Liver (tissue), 9 donors: ENCODE data around the gene MAGEB10. TPM values are rescaled to one million over a fixed set of nuclear protein-coding genes. Genes with fewer than 3 reads are reported as not detected.

Experiments used
- DNase-seq: peaks from one replicate; pipeline ENCODE4 v3.0.0-alpha.2; 2017; ENCODE audit warnings: low spot score
- H3K27ac ChIP-seq, 2 donors: one replicate each; pipeline ENCODE4 v1.7.0; 2013; ENCODE audit warnings: inconsistent platforms in 2 of 2, low read length in 2 of 2, control low read depth in 1 of 2, low read depth in 1 of 2, mild to moderate bottlenecking in 1 of 2
- H3K27me3 ChIP-seq, 4 donors: one replicate each; pipeline versions ENCODE4 v1.6.1 to v1.7.0; 2013; ENCODE audit warnings: low read length in 3 of 4, inconsistent platforms in 1 of 4, mild to moderate bottlenecking in 1 of 4, moderate library complexity in 1 of 4; ENCODE audit not compliant: control insufficient read depth in 4 of 4, insufficient read depth in 4 of 4
- H3K36me3 ChIP-seq, 4 donors: one replicate each; pipeline versions ENCODE4 v1.6.1 to v1.7.0; 2013; ENCODE audit warnings: low read length in 3 of 4, mild to moderate bottlenecking in 3 of 4, low read depth in 1 of 4, moderate library complexity in 1 of 4; ENCODE audit not compliant: control insufficient read depth in 4 of 4, insufficient read depth in 3 of 4
- H3K4me1 ChIP-seq, 4 donors: one replicate each; pipeline versions ENCODE4 v1.6.1 to v1.7.0; 2013; ENCODE audit warnings: low read length in 3 of 4, mild to moderate bottlenecking in 3 of 4, moderate library complexity in 1 of 4; ENCODE audit not compliant: control insufficient read depth in 4 of 4, insufficient read depth in 4 of 4
- H3K4me3 ChIP-seq, 3 donors: one replicate each; pipeline versions ENCODE4 v1.6.1 to v1.7.0; 2013; ENCODE audit warnings: low read length in 3 of 3, control low read depth in 1 of 3, low read depth in 1 of 3, mild to moderate bottlenecking in 1 of 3
- H3K9ac ChIP-seq, 2 donors: one replicate each; pipeline ENCODE4 v1.7.0; 2013; ENCODE audit warnings: low read length in 2 of 2, mild to moderate bottlenecking in 2 of 2, moderate library complexity in 2 of 2, control low read depth in 1 of 2, low read depth in 1 of 2
- H3K9me3 ChIP-seq, 4 donors: one replicate each; pipeline versions ENCODE4 v1.6.1 to v1.7.0; 2013; ENCODE audit warnings: low read length in 3 of 4; ENCODE audit not compliant: control insufficient read depth in 4 of 4
- EGR1 ChIP-seq, 2 donors: IDR thresholded peaks; 2 replicates each; pipeline ENCODE4 v1.6.1; 2016 to 2018; ENCODE audit warnings: antibody characterized with exemption in 2 of 2, low read depth in 2 of 2
- FOXA1 ChIP-seq: IDR thresholded peaks from 2 replicates; pipeline ENCODE4 v1.6.1; 2016; ENCODE audit warnings: antibody characterized with exemption
- FOXA2 ChIP-seq: IDR thresholded peaks from 2 replicates; pipeline ENCODE4 v1.6.1; 2016; ENCODE audit warnings: antibody characterized with exemption
- GABPA ChIP-seq, 2 donors: IDR thresholded peaks in 1 of 2; conservative IDR thresholded peaks in 1 of 2; 2 replicates each; pipeline ENCODE4 v1.6.1; 2016; ENCODE audit warnings: antibody characterized with exemption in 2 of 2, mild to moderate bottlenecking in 1 of 2, moderate library complexity in 1 of 2
- HNF4A ChIP-seq, 2 donors: conservative IDR thresholded peaks; 2 replicates each; pipeline ENCODE4 v1.6.1; 2016; ENCODE audit warnings: antibody characterized with exemption in 2 of 2, mild to moderate bottlenecking in 2 of 2
- HNF4G ChIP-seq: IDR thresholded peaks from 2 replicates; pipeline ENCODE4 v1.6.1; 2016; ENCODE audit warnings: antibody characterized with exemption
- JUND ChIP-seq, 2 donors: IDR thresholded peaks; 2 replicates each; pipeline ENCODE4 v1.6.1; 2016; ENCODE audit warnings: antibody characterized with exemption in 2 of 2
- NR2F2 ChIP-seq: IDR thresholded peaks from 2 replicates; pipeline ENCODE4 v1.6.1; 2016; ENCODE audit warnings: antibody characterized with exemption
- RAD21 ChIP-seq, 2 donors: IDR thresholded peaks; 2 replicates each; pipeline ENCODE4 v1.6.1; 2016; ENCODE audit warnings: antibody characterized with exemption in 2 of 2, mild to moderate bottlenecking in 2 of 2
- RXRA ChIP-seq, 2 donors: IDR thresholded peaks; 2 replicates each; pipeline ENCODE4 v1.6.1; 2017 to 2018; ENCODE audit warnings: antibody characterized with exemption in 2 of 2, mild to moderate bottlenecking in 1 of 2
- SP1 ChIP-seq: IDR thresholded peaks from 2 replicates; pipeline ENCODE4 v1.6.1; 2018; ENCODE audit warnings: antibody characterized with exemption, mild to moderate bottlenecking
- TAF1 ChIP-seq: conservative IDR thresholded peaks from 2 replicates; pipeline ENCODE4 v1.6.1; 2016; ENCODE audit warnings: antibody characterized with exemption, mild to moderate bottlenecking
- YY1 ChIP-seq: IDR thresholded peaks from 2 replicates; pipeline ENCODE4 v1.6.1; 2016; ENCODE audit warnings: antibody characterized with exemption, mild to moderate bottlenecking
- WGBS: extraction: QIAGEN DNeasy Blood & Tissue Kit; methylation state at CpG from one replicate; pipeline ENCODE4 v1.1.7; 2013; 5-methylcytosine and 5-hydroxymethylcytosine counted together
- polyA plus RNA-seq, 2 donors: library from polyadenylated mRNA; stranded (reverse) in 1 of 2; unstranded in 1 of 2; fragments of 200-250 nt in 1 of 2; fragments of >200 nt in 1 of 2; fragmentation: Nextera tagmentation in 1 of 2; extraction: Ambion mirVana in 1 of 2; gene quantifications; one replicate each; pipeline versions ENCODE4 v1.2.1 to v1.2.3, GENCODE V29; 2013 to 2015
- total RNA-seq, 2 donors: library from RNA; depleted of rRNA; stranded (reverse); fragments of >200 nt; gene quantifications; one replicate each; pipeline ENCODE4 v1.2.3, GENCODE V29; 2014
- TF ChIP-seq, protein P1 (sequence below): IDR thresholded peaks from 2 replicates; pipeline ENCODE4 v1.6.1; 2016; ENCODE audit warnings: antibody characterized with exemption, mild to moderate bottlenecking
- TF ChIP-seq, protein P2 (sequence below): IDR thresholded peaks from 2 replicates; pipeline ENCODE4 v1.6.1; 2016; ENCODE audit warnings: antibody characterized with exemption
- TF ChIP-seq, protein P3 (sequence below): IDR thresholded peaks from 2 replicates; pipeline ENCODE4 v1.6.1; 2016; ENCODE audit warnings: antibody characterized with exemption
- TF ChIP-seq, protein P4 (sequence below): IDR thresholded peaks from 2 replicates; pipeline ENCODE4 v1.6.1; 2016; ENCODE audit warnings: antibody characterized with exemption
- TF ChIP-seq, protein P5 (sequence below): fragments of 150-350 bp; IDR thresholded peaks from 2 replicates; pipeline ENCODE4 v1.5.1; 2017; ENCODE audit warnings: improper control_type of control experiment, low read depth, low read length; ENCODE audit not compliant: missing input control
- donor health status: healthy.
- donor health status: healthy.
- donor health status: healthy.
- donor health status: healthy.
- donor health status: healthy.

Gene MAGEB10
- total and polyA plus RNA-seq, 4 donors, result not detected

DNA sequence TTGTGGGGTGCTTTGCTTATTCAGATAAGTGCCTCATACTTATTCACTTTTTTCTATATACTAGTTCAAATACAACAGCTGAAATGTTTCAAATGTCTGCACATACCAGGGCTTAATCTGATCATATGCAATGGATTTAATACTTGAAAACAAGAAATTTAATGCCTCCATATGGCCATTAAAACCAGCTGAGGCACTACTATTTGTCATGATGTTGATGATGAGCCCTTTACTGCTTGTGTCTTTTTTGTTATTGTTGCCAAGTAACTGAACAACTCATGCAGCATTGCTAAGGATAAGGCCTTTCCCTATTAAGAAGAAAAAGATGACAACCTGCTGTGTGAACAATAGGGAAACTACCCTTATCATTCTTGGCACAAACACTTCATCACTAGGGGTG is 52.5 kb downstream of the MAGEB10 start (continued):
- TF ChIP-seq, protein P1, sequence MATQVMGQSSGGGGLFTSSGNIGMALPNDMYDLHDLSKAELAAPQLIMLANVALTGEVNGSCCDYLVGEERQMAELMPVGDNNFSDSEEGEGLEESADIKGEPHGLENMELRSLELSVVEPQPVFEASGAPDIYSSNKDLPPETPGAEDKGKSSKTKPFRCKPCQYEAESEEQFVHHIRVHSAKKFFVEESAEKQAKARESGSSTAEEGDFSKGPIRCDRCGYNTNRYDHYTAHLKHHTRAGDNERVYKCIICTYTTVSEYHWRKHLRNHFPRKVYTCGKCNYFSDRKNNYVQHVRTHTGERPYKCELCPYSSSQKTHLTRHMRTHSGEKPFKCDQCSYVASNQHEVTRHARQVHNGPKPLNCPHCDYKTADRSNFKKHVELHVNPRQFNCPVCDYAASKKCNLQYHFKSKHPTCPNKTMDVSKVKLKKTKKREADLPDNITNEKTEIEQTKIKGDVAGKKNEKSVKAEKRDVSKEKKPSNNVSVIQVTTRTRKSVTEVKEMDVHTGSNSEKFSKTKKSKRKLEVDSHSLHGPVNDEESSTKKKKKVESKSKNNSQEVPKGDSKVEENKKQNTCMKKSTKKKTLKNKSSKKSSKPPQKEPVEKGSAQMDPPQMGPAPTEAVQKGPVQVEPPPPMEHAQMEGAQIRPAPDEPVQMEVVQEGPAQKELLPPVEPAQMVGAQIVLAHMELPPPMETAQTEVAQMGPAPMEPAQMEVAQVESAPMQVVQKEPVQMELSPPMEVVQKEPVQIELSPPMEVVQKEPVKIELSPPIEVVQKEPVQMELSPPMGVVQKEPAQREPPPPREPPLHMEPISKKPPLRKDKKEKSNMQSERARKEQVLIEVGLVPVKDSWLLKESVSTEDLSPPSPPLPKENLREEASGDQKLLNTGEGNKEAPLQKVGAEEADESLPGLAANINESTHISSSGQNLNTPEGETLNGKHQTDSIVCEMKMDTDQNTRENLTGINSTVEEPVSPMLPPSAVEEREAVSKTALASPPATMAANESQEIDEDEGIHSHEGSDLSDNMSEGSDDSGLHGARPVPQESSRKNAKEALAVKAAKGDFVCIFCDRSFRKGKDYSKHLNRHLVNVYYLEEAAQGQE, result no peak
- TF ChIP-seq, protein P2, sequence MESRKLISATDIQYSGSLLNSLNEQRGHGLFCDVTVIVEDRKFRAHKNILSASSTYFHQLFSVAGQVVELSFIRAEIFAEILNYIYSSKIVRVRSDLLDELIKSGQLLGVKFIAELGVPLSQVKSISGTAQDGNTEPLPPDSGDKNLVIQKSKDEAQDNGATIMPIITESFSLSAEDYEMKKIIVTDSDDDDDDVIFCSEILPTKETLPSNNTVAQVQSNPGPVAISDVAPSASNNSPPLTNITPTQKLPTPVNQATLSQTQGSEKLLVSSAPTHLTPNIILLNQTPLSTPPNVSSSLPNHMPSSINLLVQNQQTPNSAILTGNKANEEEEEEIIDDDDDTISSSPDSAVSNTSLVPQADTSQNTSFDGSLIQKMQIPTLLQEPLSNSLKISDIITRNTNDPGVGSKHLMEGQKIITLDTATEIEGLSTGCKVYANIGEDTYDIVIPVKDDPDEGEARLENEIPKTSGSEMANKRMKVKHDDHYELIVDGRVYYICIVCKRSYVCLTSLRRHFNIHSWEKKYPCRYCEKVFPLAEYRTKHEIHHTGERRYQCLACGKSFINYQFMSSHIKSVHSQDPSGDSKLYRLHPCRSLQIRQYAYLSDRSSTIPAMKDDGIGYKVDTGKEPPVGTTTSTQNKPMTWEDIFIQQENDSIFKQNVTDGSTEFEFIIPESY, result no peak

DNA sequence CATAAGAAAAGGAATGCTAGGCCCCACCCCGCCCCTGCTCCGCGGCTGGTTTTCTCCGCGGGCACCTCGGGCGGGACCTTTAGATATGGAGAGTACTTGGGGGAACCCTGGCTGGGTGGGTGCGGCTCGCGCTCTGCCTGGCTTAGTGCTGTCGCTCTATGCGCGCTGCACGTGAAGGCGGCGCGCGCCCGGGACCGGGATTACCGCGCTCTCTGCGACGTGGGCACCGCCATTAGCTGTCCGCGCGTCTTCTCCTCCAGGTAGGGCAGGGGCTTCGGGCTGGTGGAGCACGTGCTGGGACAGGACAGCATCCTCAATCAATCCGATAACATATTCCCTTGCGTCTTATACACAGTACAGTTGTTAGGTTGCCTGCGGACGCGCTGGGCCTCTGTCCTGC is 56.0 kb downstream of the MAGEB10 start:
- no peak for DNase-seq
- Histone ChIP-seq H3K36me3 (no peaks in the 10 kb centered on the region), H3K27ac (no peak overlapping the region), H3K4me1 (no peaks in the 10 kb centered on the region), H3K9ac (no peak overlapping the region), H3K9me3 (no peaks in the 10 kb centered on the region), H3K4me3 (no peak overlapping the region), H3K27me3 (no peaks in the 10 kb centered on the region)
- 25% methylated on average over 35 of the region's 35 CpGs for WGBS
- TF ChIP-seq FOXA2, result no peak
- TF ChIP-seq FOXA1, result no peak
- TF ChIP-seq SP1, result no peak
- TF ChIP-seq NR2F2, result no peak
- TF ChIP-seq GABPA (IDR thresholded peaks at IDR 0.05 in 1 of 2, conservative IDR thresholded peaks at IDR 0.05 in 1 of 2), result no peak
- TF ChIP-seq RAD21 (IDR thresholded peaks at IDR 0.05), result no peak
- TF ChIP-seq YY1, result no peak
- TF ChIP-seq RXRA (IDR thresholded peaks at IDR 0.05), result no peak
- TF ChIP-seq, protein P2, result no peak
- no peak for TF ChIP-seq JUND (IDR thresholded peaks at IDR 0.05)
- no peak for TF ChIP-seq TAF1
- no peak for TF ChIP-seq HNF4A (conservative IDR thresholded peaks at IDR 0.05)
- TF ChIP-seq, protein P3, sequence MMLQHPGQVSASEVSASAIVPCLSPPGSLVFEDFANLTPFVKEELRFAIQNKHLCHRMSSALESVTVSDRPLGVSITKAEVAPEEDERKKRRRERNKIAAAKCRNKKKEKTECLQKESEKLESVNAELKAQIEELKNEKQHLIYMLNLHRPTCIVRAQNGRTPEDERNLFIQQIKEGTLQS, result no peak
- TF ChIP-seq EGR1 (IDR thresholded peaks at IDR 0.05; ENCODE audit: low read depth in 2 of 2), result no peak
- no peak for TF ChIP-seq HNF4G
- TF ChIP-seq, protein P1, result no peak
- TF ChIP-seq, protein P4, sequence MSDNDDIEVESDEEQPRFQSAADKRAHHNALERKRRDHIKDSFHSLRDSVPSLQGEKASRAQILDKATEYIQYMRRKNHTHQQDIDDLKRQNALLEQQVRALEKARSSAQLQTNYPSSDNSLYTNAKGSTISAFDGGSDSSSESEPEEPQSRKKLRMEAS, result no peak
- TF ChIP-seq, protein P5, sequence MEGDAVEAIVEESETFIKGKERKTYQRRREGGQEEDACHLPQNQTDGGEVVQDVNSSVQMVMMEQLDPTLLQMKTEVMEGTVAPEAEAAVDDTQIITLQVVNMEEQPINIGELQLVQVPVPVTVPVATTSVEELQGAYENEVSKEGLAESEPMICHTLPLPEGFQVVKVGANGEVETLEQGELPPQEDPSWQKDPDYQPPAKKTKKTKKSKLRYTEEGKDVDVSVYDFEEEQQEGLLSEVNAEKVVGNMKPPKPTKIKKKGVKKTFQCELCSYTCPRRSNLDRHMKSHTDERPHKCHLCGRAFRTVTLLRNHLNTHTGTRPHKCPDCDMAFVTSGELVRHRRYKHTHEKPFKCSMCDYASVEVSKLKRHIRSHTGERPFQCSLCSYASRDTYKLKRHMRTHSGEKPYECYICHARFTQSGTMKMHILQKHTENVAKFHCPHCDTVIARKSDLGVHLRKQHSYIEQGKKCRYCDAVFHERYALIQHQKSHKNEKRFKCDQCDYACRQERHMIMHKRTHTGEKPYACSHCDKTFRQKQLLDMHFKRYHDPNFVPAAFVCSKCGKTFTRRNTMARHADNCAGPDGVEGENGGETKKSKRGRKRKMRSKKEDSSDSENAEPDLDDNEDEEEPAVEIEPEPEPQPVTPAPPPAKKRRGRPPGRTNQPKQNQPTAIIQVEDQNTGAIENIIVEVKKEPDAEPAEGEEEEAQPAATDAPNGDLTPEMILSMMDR, result no peak
